GM23248 (cell line): Measurements from ENCODE around the gene NEMP2.

Experiments
- EZH2 ChIP-seq: fragments of 200-600 bp; sonication (generic); IDR thresholded peaks from 2 replicates; pipeline ENCODE4 v1.6.1; 2018; ENCODE audit warnings: antibody characterized with exemption, mild to moderate bottlenecking; ENCODE audit not compliant: insufficient read depth, poor library complexity, severe bottlenecking
- EZH2phosphoT487 ChIP-seq: fragments of 200-600 bp; sonication (generic); IDR thresholded peaks from 2 replicates; pipeline ENCODE4 v1.6.1; 2018; ENCODE audit warnings: antibody characterized with exemption, moderate library complexity, mild to moderate bottlenecking, low read depth; ENCODE audit not compliant: insufficient read depth

DNA sequence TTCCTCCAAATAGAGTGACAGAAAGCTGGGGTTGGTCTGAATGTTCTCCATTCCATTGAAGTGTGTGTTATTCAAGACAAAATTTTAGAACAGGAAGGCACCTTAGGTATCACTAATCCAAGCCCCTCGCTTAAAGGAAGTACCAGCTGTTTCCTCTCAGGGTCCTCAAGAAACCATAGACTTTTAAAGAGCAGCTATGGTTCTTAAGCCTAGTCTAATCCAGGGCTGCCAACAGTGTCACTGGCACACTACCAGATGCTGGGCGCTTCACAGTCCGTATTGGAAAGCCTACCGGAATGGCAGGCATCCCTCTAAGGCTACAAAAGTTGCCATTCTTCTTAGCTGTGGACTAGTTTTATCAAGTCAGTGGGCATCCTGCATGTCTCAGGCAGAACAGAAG lies 1.9 kb downstream of the NEMP2 start:
- no peak for TF ChIP-seq EZH2
- no peak for TF ChIP-seq EZH2phosphoT487
